ENCODE measurements around the gene RUNX3. TPM values are rescaled to one million over a fixed set of nuclear protein-coding genes. Genes with fewer than 3 reads are reported as not detected.
A peak's percentile ranks its signal among the peaks of the same experiment; 100 is the strongest.

The RUNX3 gene
- total RNA-seq, 4 donors from 2014 or later, result 0.27 to 2.8 (median 0.77) TPM

GRCh38 chr1:24912376-24913273 lies 17.5 kb downstream of the RUNX3 start:
- no peak overlapping the region for H3K4me3 ChIP-seq (replicated peaks in 1 of 3)
- TF ChIP-seq POLR2A (IDR thresholded peaks at IDR 0.05) (no peak), CTCF (IDR thresholded peaks at IDR 0.05) (no peak)
- H3K27ac ChIP-seq, result no peak overlapping the region
- no peaks in the 10 kb centered on the region for H3K36me3 ChIP-seq
- 79 to 83% methylated on average over 12 to 13 of the region's 13 CpGs for WGBS, 2 donors
- no peaks in the 10 kb centered on the region for H3K27me3 ChIP-seq
- H3K4me1 ChIP-seq, result no peaks in the 10 kb centered on the region
- intact Hi-C loops (cut with DNase I), result no loop called here
- DNase-seq, result no peak
- H3K9me3 ChIP-seq, result no peaks in the 10 kb centered on the region

- Histone ChIP-seq H3K4me1 (no peaks in the 10 kb centered on the region), H3K36me3 (no peaks in the 10 kb centered on the region), H3K27me3 (no peaks in the 10 kb centered on the region), H3K9me3 (no peaks in the 10 kb centered on the region), H3K27ac (no peak overlapping the region), H3K4me3 (replicated peaks in 1 of 3) (no peak overlapping the region)
- intact Hi-C loops (cut with DNase I), result no loop called here
- no peak for TF ChIP-seq POLR2A (IDR thresholded peaks at IDR 0.05)
- TF ChIP-seq CTCF (IDR thresholded peaks at IDR 0.05), result no peak
- no peak for DNase-seq
- 81 to 86% methylated on average over 19 to 20 of the region's 20 CpGs for WGBS, 2 donors
Observed at GRCh38 chr1:24911651-24912155, 18.4 kb downstream of the RUNX3 start.

DNA sequence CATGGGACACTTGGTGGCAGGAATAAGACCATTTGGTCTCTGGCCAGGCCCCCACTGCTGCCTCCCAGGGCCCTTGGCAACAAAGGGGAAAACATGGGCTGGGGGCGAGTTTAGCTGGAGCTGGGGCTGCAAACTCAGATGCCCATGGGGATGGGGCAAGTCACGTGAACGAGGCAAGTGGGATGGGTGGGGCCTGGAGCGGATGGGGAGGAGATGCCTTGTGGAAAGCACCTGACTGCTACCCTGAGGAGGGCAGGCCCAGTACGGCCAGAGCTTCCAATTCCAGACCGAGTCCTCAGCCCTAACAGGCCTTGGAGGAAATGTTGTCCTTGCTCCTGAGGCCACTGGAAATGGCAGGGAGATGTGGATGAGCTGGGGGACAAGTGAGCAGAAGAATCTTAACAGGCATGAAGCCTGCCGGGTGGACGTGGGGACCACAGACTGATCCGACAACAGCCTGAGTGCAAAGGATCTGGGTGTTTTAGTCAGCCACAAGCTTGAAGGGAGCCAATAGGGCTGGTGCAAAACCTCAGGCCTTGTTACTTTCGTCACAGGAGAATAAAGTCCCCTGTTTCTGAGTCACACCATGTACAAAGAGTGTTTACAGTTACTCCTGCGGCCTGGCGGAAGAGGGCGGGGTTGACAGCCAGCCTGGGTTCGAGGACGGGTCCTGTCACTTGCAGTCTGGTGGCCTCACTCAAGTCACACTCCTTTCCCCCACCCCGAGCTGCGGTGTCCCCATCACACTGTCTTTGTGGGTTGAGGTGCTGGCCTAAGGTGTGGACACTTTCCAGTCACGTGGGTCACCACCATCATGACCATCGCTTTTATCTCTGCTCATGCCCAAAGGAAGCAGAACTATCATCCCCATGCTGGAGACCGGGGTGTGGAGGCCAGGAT lies 19.1 kb downstream of the RUNX3 start:
- no peak overlapping the region for H3K27ac ChIP-seq
- no peaks in the 10 kb centered on the region for H3K27me3 ChIP-seq
- no peaks in the 10 kb centered on the region for H3K9me3 ChIP-seq
- H3K4me3 ChIP-seq (replicated peaks in 1 of 3), result no peak overlapping the region
- 89 to 93% methylated on average over 20 of the region's 20 CpGs for WGBS, 2 donors
- no peaks in the 10 kb centered on the region for H3K36me3 ChIP-seq
- DNase-seq, result peak in 1 of 2 donors; percentile 27
- no peaks in the 10 kb centered on the region for H3K4me1 ChIP-seq
- TF ChIP-seq POLR2A (IDR thresholded peaks at IDR 0.05), result no peak
- no peak for TF ChIP-seq CTCF (IDR thresholded peaks at IDR 0.05)
- intact Hi-C loops (cut with DNase I), result no loop called here

DNA sequence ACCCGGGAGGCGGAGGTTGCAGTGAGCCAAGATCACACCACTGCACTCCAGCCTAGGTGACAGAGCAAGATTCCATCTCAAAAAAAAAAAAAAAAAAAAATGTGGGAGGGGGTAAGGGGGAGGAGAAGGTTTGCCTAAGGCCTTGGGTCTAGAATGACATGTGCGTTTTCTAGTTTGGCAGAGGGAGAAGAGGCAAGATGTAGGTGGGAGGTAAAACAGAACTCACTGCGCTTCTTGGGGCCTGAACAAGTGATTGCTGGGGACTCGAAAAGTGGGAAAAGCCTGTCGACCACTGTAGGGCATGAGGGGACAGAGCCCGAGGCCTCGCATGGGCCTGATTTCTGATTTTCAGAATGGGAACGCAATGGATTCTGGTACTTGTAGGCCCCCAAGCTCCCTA lies 19.9 kb downstream of the RUNX3 start:
- Histone ChIP-seq H3K27ac (no peak overlapping the region), H3K9me3 (no peaks in the 10 kb centered on the region), H3K4me1 (no peaks in the 10 kb centered on the region), H3K36me3 (no peaks in the 10 kb centered on the region), H3K4me3 (replicated peaks in 1 of 3) (no peak overlapping the region), H3K27me3 (no peaks in the 10 kb centered on the region)
- WGBS, 2 donors, result 95 to 97% methylated on average over 9 of the region's 9 CpGs
- TF ChIP-seq POLR2A (IDR thresholded peaks at IDR 0.05), result no peak
- TF ChIP-seq CTCF (IDR thresholded peaks at IDR 0.05), result no peak
- DNase-seq, result no peak
- intact Hi-C loops (cut with DNase I), result no loop called here

All from thyroid gland (tissue), 4 donors.